ENCODE data around the gene FNIP1. TPM values are rescaled to one million over a fixed set of nuclear protein-coding genes. Genes with fewer than 3 reads are reported as not detected.

Gene FNIP1
- total and polyA plus RNA-seq, 2 of the 13 experiments (the other 11 are each of a cell fraction or from before 2014, with no cell fraction given): 10.9 to 29.3 TPM

DNA sequence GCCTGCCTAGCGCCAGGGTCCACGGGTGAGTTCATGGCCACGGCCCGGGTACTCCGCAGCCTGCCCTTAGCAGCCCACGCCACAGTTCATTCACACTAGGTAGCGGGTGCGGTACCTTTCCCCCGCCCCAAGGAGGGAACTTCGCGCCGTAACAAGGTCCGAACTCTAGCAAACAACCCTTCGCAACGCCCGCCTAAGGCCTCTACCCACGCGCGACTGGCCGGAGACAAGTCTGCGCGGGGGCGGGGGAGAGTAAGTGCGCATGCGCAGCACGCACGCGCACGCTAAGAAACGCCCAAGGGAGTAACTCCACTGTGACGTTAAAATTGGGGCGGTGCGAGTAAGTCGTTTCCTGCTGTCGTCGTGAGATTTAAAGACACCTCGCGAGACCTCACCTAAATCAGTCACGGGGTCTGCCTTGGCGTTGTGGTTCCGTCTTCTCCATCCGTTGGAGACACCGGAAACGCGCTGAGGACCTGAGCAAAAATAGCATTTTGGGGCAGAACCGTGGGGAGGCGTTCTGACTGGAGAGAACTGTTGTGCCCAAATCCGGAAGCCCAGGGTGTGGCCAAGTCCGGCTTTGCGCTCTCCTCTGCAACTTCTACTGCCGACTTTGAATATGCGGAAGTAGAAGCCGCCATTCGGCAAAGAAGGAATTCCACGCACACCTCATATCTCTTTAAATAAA is 161.7 kb downstream of the FNIP1 start, which contains the start of gene RAPGEF6 (continued):
- TF ChIP-seq, protein P1, sequence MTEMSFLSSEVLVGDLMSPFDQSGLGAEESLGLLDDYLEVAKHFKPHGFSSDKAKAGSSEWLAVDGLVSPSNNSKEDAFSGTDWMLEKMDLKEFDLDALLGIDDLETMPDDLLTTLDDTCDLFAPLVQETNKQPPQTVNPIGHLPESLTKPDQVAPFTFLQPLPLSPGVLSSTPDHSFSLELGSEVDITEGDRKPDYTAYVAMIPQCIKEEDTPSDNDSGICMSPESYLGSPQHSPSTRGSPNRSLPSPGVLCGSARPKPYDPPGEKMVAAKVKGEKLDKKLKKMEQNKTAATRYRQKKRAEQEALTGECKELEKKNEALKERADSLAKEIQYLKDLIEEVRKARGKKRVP (CRISPR knock-in tag; IDR thresholded peaks at IDR 0.05): no peak
- TF ChIP-seq SMARCC2 (IDR thresholded peaks at IDR 0.05): no peak
- TF ChIP-seq ZNF12 (CRISPR knock-in tag; IDR thresholded peaks at IDR 0.05): no peak; the same call in 1 of the 2 replicates
- no peak for TF ChIP-seq MLLT10 (CRISPR knock-in tag; IDR thresholded peaks at IDR 0.05)
- no peak for TF ChIP-seq ISL2 (CRISPR knock-in tag; IDR thresholded peaks at IDR 0.05)
- TF ChIP-seq, protein P2, sequence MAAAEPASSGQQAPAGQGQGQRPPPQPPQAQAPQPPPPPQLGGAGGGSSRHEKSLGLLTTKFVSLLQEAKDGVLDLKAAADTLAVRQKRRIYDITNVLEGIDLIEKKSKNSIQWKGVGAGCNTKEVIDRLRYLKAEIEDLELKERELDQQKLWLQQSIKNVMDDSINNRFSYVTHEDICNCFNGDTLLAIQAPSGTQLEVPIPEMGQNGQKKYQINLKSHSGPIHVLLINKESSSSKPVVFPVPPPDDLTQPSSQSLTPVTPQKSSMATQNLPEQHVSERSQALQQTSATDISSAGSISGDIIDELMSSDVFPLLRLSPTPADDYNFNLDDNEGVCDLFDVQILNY (CRISPR knock-in tag; conservative IDR thresholded peaks at IDR 0.05): peak; percentile 70; the same call in 1 of the 2 replicates
- TF ChIP-seq JDP2 (CRISPR knock-in tag; IDR thresholded peaks at IDR 0.05; ENCODE audit: borderline replicate concordance): no peak
- TF ChIP-seq ZNF614 (CRISPR knock-in tag; IDR thresholded peaks at IDR 0.05; ENCODE audit: borderline replicate concordance): peak; percentile 72; the same call in 1 of the 2 replicates
- no peak for TF ChIP-seq KDM6A (CRISPR knock-in tag; IDR thresholded peaks at IDR 0.05; ENCODE audit: low read depth)
- TF ChIP-seq NBN (conservative IDR thresholded peaks at IDR 0.05): no peak
- TF ChIP-seq MYNN (CRISPR knock-in tag; IDR thresholded peaks at IDR 0.05; ENCODE audit: low read depth): no peak
- peak; percentile 82; the same call in 1 of the 2 replicates for TF ChIP-seq ZNF563 (CRISPR knock-in tag; IDR thresholded peaks at IDR 0.05)
- no peak for TF ChIP-seq ZNF644 (CRISPR knock-in tag; IDR thresholded peaks at IDR 0.05; ENCODE audit: low read depth)
- peak; percentile 53 for TF ChIP-seq MED1 (CRISPR knock-in tag; IDR thresholded peaks at IDR 0.05)
- TF ChIP-seq SYNCRIP (IDR thresholded peaks at IDR 0.05; ENCODE audit: insufficient read depth, low read depth, low read length): no peak
- TF ChIP-seq ZNF772 (CRISPR knock-in tag; IDR thresholded peaks at IDR 0.05): 0 out of 2 replicates have a peak, but pooled peaks have one; percentile 55
- TF ChIP-seq, protein P3, sequence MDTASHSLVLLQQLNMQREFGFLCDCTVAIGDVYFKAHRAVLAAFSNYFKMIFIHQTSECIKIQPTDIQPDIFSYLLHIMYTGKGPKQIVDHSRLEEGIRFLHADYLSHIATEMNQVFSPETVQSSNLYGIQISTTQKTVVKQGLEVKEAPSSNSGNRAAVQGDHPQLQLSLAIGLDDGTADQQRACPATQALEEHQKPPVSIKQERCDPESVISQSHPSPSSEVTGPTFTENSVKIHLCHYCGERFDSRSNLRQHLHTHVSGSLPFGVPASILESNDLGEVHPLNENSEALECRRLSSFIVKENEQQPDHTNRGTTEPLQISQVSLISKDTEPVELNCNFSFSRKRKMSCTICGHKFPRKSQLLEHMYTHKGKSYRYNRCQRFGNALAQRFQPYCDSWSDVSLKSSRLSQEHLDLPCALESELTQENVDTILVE (CRISPR knock-in tag; IDR thresholded peaks at IDR 0.05): no peak
- no peak; the same call in 1 of the 2 replicates for TF ChIP-seq ARNT2 (CRISPR knock-in tag; IDR thresholded peaks at IDR 0.05; ENCODE audit: low read depth)
- TF ChIP-seq, protein P4, sequence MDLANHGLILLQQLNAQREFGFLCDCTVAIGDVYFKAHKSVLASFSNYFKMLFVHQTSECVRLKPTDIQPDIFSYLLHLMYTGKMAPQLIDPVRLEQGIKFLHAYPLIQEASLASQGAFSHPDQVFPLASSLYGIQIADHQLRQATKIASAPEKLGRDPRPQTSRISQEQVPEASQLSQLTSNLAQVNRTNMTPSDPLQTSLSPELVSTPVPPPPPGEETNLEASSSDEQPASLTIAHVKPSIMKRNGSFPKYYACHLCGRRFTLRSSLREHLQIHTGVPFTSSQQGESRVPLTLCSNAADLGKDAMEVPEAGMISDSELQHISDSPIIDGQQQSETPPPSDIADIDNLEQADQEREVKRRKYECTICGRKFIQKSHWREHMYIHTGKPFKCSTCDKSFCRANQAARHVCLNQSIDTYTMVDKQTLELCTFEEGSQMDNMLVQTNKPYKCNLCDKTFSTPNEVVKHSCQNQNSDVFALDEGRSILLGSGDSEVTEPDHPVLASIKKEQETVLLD (CRISPR knock-in tag; IDR thresholded peaks at IDR 0.05; ENCODE audit: low read depth): 0 out of 2 replicates have a peak, but pooled peaks have one; percentile 40
- peak; percentile 78; the same call in 1 of the 2 replicates for TF ChIP-seq YEATS2 (CRISPR knock-in tag; IDR thresholded peaks at IDR 0.05; ENCODE audit: borderline replicate concordance)
- TF ChIP-seq MEIS1 (CRISPR knock-in tag; IDR thresholded peaks at IDR 0.05; ENCODE audit: borderline replicate concordance): peak; percentile 3
- no peak; the same call in 1 of the 2 replicates for TF ChIP-seq ARHGAP35 (CRISPR knock-in tag; IDR thresholded peaks at IDR 0.05; ENCODE audit: borderline replicate concordance)
- no peak for TF ChIP-seq SIN3B (IDR thresholded peaks at IDR 0.05; ENCODE audit: low read length)
- TF ChIP-seq, protein P5, sequence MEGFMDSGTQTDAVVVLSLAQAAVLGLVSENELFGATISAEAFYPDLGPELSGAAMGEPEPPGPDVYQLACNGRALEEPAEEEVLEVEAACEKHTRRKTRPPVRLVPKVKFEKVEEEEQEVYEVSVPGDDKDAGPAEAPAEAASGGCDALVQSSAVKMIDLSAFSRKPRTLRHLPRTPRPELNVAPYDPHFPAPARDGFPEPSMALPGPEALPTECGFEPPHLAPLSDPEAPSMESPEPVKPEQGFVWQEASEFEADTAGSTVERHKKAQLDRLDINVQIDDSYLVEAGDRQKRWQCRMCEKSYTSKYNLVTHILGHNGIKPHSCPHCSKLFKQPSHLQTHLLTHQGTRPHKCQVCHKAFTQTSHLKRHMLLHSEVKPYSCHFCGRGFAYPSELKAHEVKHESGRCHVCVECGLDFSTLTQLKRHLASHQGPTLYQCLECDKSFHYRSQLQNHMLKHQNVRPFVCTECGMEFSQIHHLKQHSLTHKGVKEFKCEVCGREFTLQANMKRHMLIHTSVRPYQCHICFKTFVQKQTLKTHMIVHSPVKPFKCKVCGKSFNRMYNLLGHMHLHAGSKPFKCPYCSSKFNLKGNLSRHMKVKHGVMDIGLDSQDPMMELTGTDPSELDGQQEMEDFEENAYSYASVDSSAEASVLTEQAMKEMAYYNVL (CRISPR knock-in tag; IDR thresholded peaks at IDR 0.05; ENCODE audit: borderline replicate concordance): peak; percentile 19; the same call in 1 of the 2 replicates
- TF ChIP-seq ERF (CRISPR knock-in tag; IDR thresholded peaks at IDR 0.05): peak; percentile 70

Measured in HepG2 (cell line).